H1 (cell line): ENCODE results near the gene RNU4-1. TPM values are rescaled to one million over a fixed set of nuclear protein-coding genes. Genes with fewer than 3 reads are reported as not detected.

Source experiments
- CTCF ChIA-PET: fragments of 300-600 bp; sonication (Branson Sonifier 250); formaldehyde crosslinking; loops from one replicate; lab custom pipeline; 2021; ENCODE audit not compliant: partially characterized antibody; lab: Charles Lee
- POLR2A ChIA-PET: fragments of 300-600 bp; sonication (Branson Sonifier 250); formaldehyde crosslinking; loops from one replicate; lab custom pipeline; 2021; ENCODE audit warnings: inconsistent platforms; ENCODE audit not compliant: partially characterized antibody; lab: Charles Lee
- DNase-seq, 2 experiments: peaks; one replicate each; pipeline versions ENCODE4 v3.0.0 to v3.0.0-alpha.2; 2010 to 2022; ENCODE audit warnings: low spot score in 2 of 2, low read depth in 1 of 2, mixed read lengths in 1 of 2
- FAIRE-seq: peaks from 2 replicates; lab custom pipeline; 2011; peaks lifted over from hg19 to GRCh38; lab: Jason Lieb, UNC
- H2AFZ ChIP-seq: 2 replicates; pipeline ENCODE4 v1.8.1; 2012; ENCODE audit warnings: low read length, inconsistent platforms
- H2AK5ac ChIP-seq: 2 replicates; pipeline ENCODE4 v1.6.1; 2013; ENCODE audit warnings: low read depth, low read length
- H2BK120ac ChIP-seq: replicated peaks from 2 replicates; pipeline ENCODE3; 2013; ENCODE audit warnings: low read depth, low read length, inconsistent platforms
- H2BK12ac ChIP-seq: 2 replicates; pipeline ENCODE4 v1.6.1; 2013; ENCODE audit warnings: low read depth, low read length
- H2BK15ac ChIP-seq: 2 replicates; pipeline ENCODE4 v1.6.1; 2013; ENCODE audit warnings: low read length
- H2BK20ac ChIP-seq: 2 replicates; pipeline ENCODE4 v1.6.1; 2013; ENCODE audit warnings: low read length
- H2BK5ac ChIP-seq: 2 replicates; pipeline ENCODE4 v1.6.1; 2013; ENCODE audit warnings: low read depth, low read length
- H3K14ac ChIP-seq: 2 replicates; pipeline ENCODE4 v1.6.1; 2013; ENCODE audit warnings: inconsistent platforms; ENCODE audit not compliant: insufficient read length
- H3K18ac ChIP-seq: 2 replicates; pipeline ENCODE4 v1.6.1; 2013; ENCODE audit warnings: low read length; ENCODE audit errors: extremely low read depth
- H3K23ac ChIP-seq: 2 replicates; pipeline ENCODE4 v1.6.1; 2013; ENCODE audit warnings: inconsistent platforms; ENCODE audit not compliant: insufficient read length
- H3K23me2 ChIP-seq: 2 replicates; pipeline ENCODE4 v1.6.1; 2013; ENCODE audit warnings: low read depth, low read length
- H3K27ac ChIP-seq: 2 replicates; pipeline ENCODE4 v1.6.1; 2011; ENCODE audit warnings: low read depth, low read length, inconsistent platforms
- H3K27me3 ChIP-seq, 4 experiments: replicated peaks in 1 of 4; 1 replicate in 1 of 4; 2 replicates in 3 of 4; pipeline versions ENCODE4 v1.6.1 to v1.8.1; 2011 to 2013; ENCODE audit warnings: low read length in 3 of 4, mild to moderate bottlenecking in 3 of 4, inconsistent platforms in 2 of 4, mixed read lengths in 2 of 4, moderate library complexity in 1 of 4; ENCODE audit not compliant: control insufficient read depth in 3 of 4, insufficient read depth in 3 of 4; ENCODE audit errors: extremely low read depth in 1 of 4
- H3K36me3 ChIP-seq, 4 experiments: 2 replicates each; pipeline versions ENCODE4 v1.6.1 to v1.8.1; 2011 to 2013; ENCODE audit warnings: mild to moderate bottlenecking in 4 of 4, low read length in 3 of 4, moderate library complexity in 2 of 4, control low read depth in 1 of 4, inconsistent platforms in 1 of 4; ENCODE audit not compliant: insufficient read depth in 4 of 4, control insufficient read depth in 2 of 4
- H3K4ac ChIP-seq: replicated peaks from 2 replicates; pipeline ENCODE3; 2013; ENCODE audit warnings: low read length, low read depth, mixed read lengths, inconsistent platforms; ENCODE audit not compliant: insufficient read length
- H3K4me1 ChIP-seq, 4 experiments: replicated peaks in 1 of 4; 1 replicate in 1 of 4; 2 replicates in 3 of 4; pipeline versions ENCODE4 v1.6.1 to v1.8.1; 2011 to 2013; ENCODE audit warnings: low read length in 3 of 4, inconsistent platforms in 2 of 4, mixed read lengths in 1 of 4; ENCODE audit not compliant: insufficient read depth in 4 of 4, control insufficient read depth in 3 of 4
- H3K4me2 ChIP-seq, 2 experiments: 2 replicates each; pipeline versions ENCODE4 v1.6.1 to v1.8.1; 2011 to 2013; ENCODE audit warnings: low read depth in 2 of 2, low read length in 2 of 2, control low read depth in 1 of 2, inconsistent platforms in 1 of 2, mild to moderate bottlenecking in 1 of 2; ENCODE audit not compliant: insufficient read depth in 1 of 2
- H3K4me3 ChIP-seq, 4 experiments: fragments of 200-600, 300-600 bp in 1 of 4; sonication (generic), shearing (Covaris generic), sonication (Bioruptor Twin) in 1 of 4; 2 replicates each; pipeline versions ENCODE4 v1.5.1 to v1.8.1; 2011 to 2016; ENCODE audit warnings: low read length in 4 of 4, low read depth in 3 of 4, control low read depth in 2 of 4, inconsistent platforms in 2 of 4, mild to moderate bottlenecking in 2 of 4, mixed read lengths in 1 of 4, moderate library complexity in 1 of 4; ENCODE audit not compliant: insufficient read depth in 2 of 4; ENCODE audit errors: extremely low read depth in 1 of 4
- H3K56ac ChIP-seq: replicated peaks from 2 replicates; pipeline ENCODE3; 2013; ENCODE audit warnings: low read depth, mild to moderate bottlenecking, mixed read lengths, low read length, inconsistent platforms; ENCODE audit not compliant: insufficient read length
- H3K79me1 ChIP-seq: 2 replicates; pipeline ENCODE4 v1.6.1; 2013; ENCODE audit warnings: low read depth, low read length, control low read depth
- H3K79me2 ChIP-seq, 2 experiments: 2 replicates each; pipeline versions ENCODE4 v1.6.1 to v1.8.1; 2012 to 2013; ENCODE audit warnings: low read length in 2 of 2, mild to moderate bottlenecking in 2 of 2, inconsistent platforms in 1 of 2; ENCODE audit not compliant: insufficient read depth in 2 of 2, control insufficient read depth in 1 of 2
- H3K9ac ChIP-seq, 4 experiments: replicated peaks in 1 of 4; 1 replicate in 1 of 4; 2 replicates in 3 of 4; pipeline versions ENCODE4 v1.6.1 to v1.8.1; 2011 to 2013; ENCODE audit warnings: low read depth in 3 of 4, low read length in 3 of 4, control low read depth in 2 of 4, mild to moderate bottlenecking in 2 of 4, moderate library complexity in 2 of 4, inconsistent platforms in 1 of 4; ENCODE audit errors: extremely low read depth in 1 of 4
- H3K9me3 ChIP-seq, 2 experiments: 2 replicates each; pipeline versions ENCODE4 v1.6.1 to v1.8.1; 2012 to 2013; ENCODE audit warnings: mild to moderate bottlenecking in 2 of 2, moderate library complexity in 2 of 2, control low read depth in 1 of 2, inconsistent platforms in 1 of 2, low read depth in 1 of 2, low read length in 1 of 2, mixed read lengths in 1 of 2; ENCODE audit not compliant: insufficient read depth in 2 of 2
- H4K20me1 ChIP-seq, 2 experiments: replicated peaks in 1 of 2; 2 replicates each; pipeline versions ENCODE3 to v1.8.1; 2011 to 2013; ENCODE audit warnings: inconsistent platforms in 2 of 2, low read length in 2 of 2, mild to moderate bottlenecking in 1 of 2; ENCODE audit not compliant: insufficient read depth in 2 of 2, control insufficient read depth in 1 of 2
- H4K5ac ChIP-seq: 2 replicates; pipeline ENCODE4 v1.6.1; 2013; ENCODE audit warnings: low read length, low read depth, mixed read lengths, inconsistent platforms; ENCODE audit not compliant: insufficient read length
- H4K8ac ChIP-seq: 2 replicates; pipeline ENCODE4 v1.8.0; 2013; ENCODE audit warnings: mild to moderate bottlenecking, moderate library complexity, low read length, inconsistent platforms; ENCODE audit not compliant: insufficient read depth; ENCODE audit errors: extremely low read depth
- H4K91ac ChIP-seq: replicated peaks from 2 replicates; pipeline ENCODE3; 2013; ENCODE audit warnings: low read length, mixed read lengths, inconsistent platforms; ENCODE audit not compliant: insufficient read length
- CBX8 ChIP-seq: fragments of 300-800, 300-1000 bp; sonication (generic); IDR thresholded peaks from 2 replicates; pipeline ENCODE4 v1.7.1; 2016; ENCODE audit warnings: low read depth, low read length, borderline replicate concordance
- GTF2F1 ChIP-seq: IDR thresholded peaks from 2 replicates; pipeline ENCODE4 v1.6.1; 2012; ENCODE audit warnings: low read depth, low read length, improper control_type of control experiment, borderline replicate concordance
- TBP ChIP-seq: IDR thresholded peaks from 2 replicates; pipeline ENCODE4 v1.6.1; 2011; ENCODE audit warnings: low read depth, low read length, improper control_type of control experiment
- YY1 ChIP-seq: IDR thresholded peaks from 2 replicates; pipeline ENCODE4 v1.6.1; 2011; ENCODE audit warnings: low read depth, mild to moderate bottlenecking, low read length
- WGBS, 2 experiments: shearing (Covaris generic) in 1 of 2; methylation state at CpG; one replicate each; pipeline versions ENCODE4 v1.1.6 to v1.1.7; 2013 to 2015; ENCODE audit warnings: low lambda C conversion rate in 2 of 2, mixed read lengths in 2 of 2, inconsistent platforms in 1 of 2, low coverage in 1 of 2, missing lambda C conversion rate in 1 of 2; ENCODE audit not compliant: insufficient replicate concordance in 2 of 2, insufficient coverage in 1 of 2, insufficient read length in 1 of 2; ENCODE audit errors: extremely low coverage in 1 of 2, missing lambda C conversion rate in 1 of 2; 5-methylcytosine and 5-hydroxymethylcytosine counted together
- polyA plus RNA-seq, 7 experiments: library from polyadenylated mRNA; depleted of rRNA in 3 of 7; stranded (reverse) in 5 of 7; unstranded in 2 of 7; fragments of >200 nt in 5 of 7; fragments of 200-250 nt in 2 of 7; gene quantifications; 1 replicate in 5 of 7; 2 replicates in 1 of 7; 4 replicates in 1 of 7; pipeline versions ENCODE4 v1.2.1 to v1.2.3, GENCODE V29; 2011 to 2013; ENCODE audit warnings: missing spikeins in 2 of 7, mixed read lengths in 2 of 7
- total RNA-seq: library from RNA; stranded (reverse); fragmentation: NEBNext Ultra II Directional; extraction: Animal tissue kit (Norgen Biotek cat#: 25700); gene quantifications from 2 replicates; pipeline ENCODE4 v1.2.1, GENCODE V29; 2021

Gene RNU4-1
- total and polyA plus RNA-seq, 2 of the 8 experiments (the other 6 are each of a cell fraction or from before 2014, with no cell fraction given) = under 0.01 to 1,424 TPM

DNA sequence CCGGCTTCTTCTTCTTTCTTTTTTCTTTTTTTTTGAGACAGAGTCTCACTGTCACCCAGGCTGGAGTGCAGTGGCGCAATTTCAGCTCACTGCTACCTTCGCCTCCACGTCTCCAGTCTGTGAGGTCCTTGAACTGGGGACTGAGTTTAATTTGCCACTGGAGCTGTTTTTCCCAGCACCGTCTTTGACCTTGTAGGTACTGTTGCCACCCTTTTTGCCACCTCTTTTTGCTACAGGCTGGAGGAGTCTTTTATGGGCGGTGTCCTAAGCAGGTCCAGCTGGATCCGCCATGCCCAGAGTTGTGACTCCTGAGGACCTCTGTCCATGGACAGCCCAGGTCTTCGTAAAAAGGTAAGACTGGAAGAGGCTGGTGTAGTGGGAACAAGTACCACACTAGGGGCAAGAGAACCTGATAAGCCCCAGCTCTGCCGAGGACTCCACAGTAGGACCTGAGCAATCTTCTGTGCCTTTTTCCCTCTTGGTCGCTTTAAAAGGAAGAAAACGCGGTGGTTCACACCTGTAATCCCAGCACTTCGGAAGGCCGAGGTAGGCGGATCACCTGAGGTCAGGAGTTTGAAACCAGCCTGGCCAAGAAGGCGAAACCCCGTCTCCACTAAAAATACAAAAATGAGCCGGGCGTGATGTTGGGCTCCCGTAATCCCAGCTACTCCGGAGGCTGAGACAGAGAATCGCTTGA, 2.3 kb downstream of the RNU4-1 start:
- Histone ChIP-seq H2AK5ac (no peak overlapping the region), H3K9ac (peak overlapping the region in 2 of 4 experiments; percentile 16 to 20; a peak in 3 of 7 replicates), H2BK20ac (peak overlapping the region; percentile 44; the same call in 1 of the 2 replicates), H3K23ac (no peak overlapping the region), H2BK120ac (no peak overlapping the region), H4K20me1 (no peaks in the 10 kb centered on the region), H3K14ac (no peak overlapping the region), H2AFZ (peak overlapping the region; percentile 89; the same call in 1 of the 2 replicates), H3K36me3 (no peaks in the 10 kb centered on the region), H3K18ac (no peak overlapping the region), H3K27me3 (no peaks in the 10 kb centered on the region), H2BK12ac (peak overlapping the region; percentile 96), H2BK15ac (0 out of 2 replicates have a peak overlapping the region, but pooled peaks have one; percentile 53), H4K5ac (no peak overlapping the region), H3K4me3 (peak overlapping the region; percentile 8 to 91 (median 50); a peak in 6 of 8 replicates), H3K4ac (no peak overlapping the region), H3K56ac (no peak overlapping the region), H3K27ac (peak overlapping the region; percentile 40), H3K23me2 (peaks cover 7% of the 10 kb centered on the region; the same call in 1 of the 2 replicates), H3K9me3 (no peaks in the 10 kb centered on the region), H4K91ac (no peak overlapping the region), H2BK5ac (peak overlapping the region; percentile 77; the same call in 1 of the 2 replicates), H4K8ac (peak overlapping the region; percentile 83; the same call in 1 of the 2 replicates), H3K4me2 (peak overlapping the region; percentile 57 to 100), H3K79me2 (no peaks in the 10 kb centered on the region), H3K79me1 (no peaks in the 10 kb centered on the region), H3K4me1 (peaks cover 4 to 7% (median 4%) of the 10 kb centered on the region in 4 experiments; a peak in 5 of 7 replicates)
- POLR2A ChIA-PET = interaction anchor here (0.6 to 67.0 kb wide), 55 partner anchors 9 to 414 kb away, joined by 3 to 4270 read pairs (median 6); partner anchors contain the start of genes BICDL1, CIT, COX6A1 and DYNLL1
- TF ChIP-seq YY1 (0 out of 2 replicates have a peak, but pooled peaks have one; percentile 34), GTF2F1 (no peak), CBX8 (no peak), TBP (0 out of 2 replicates have a peak, but pooled peaks have one; percentile 10)
- FAIRE-seq (no peak), DNase-seq (peak in 1 of 2 experiments; percentile 64)
- CTCF ChIA-PET = interaction anchor here (0.6 to 11.9 kb wide), 15 partner anchors 7 to 374 kb away, joined by 3 to 148 read pairs (median 5); partner anchors contain the start of genes PXN and SIRT4
- WGBS, 2 experiments = 55% methylated on average over 22 of the region's 22 CpGs; no CpG with 5 or more reads in 1 of the 2 experiments
